ENCODE results near the gene TMEM25.
"Not testable (repeated sequence)": the region's sequence is repeated elsewhere in the genome, so short reads cannot be mapped to it uniquely, and the experiment has no call there.

TMEM25 gene

GRCh38 chr11:118530683-118531596 lies at the start of gene TMEM25:
Gene TMEM25 (plus strand): TSS chr11:118531192. CDS start chr11:118531802, 610 bp downstream.
- FAIRE-seq (no peak), DNase-seq (ENCODE audit: low spot score) (no peak)

DNA sequence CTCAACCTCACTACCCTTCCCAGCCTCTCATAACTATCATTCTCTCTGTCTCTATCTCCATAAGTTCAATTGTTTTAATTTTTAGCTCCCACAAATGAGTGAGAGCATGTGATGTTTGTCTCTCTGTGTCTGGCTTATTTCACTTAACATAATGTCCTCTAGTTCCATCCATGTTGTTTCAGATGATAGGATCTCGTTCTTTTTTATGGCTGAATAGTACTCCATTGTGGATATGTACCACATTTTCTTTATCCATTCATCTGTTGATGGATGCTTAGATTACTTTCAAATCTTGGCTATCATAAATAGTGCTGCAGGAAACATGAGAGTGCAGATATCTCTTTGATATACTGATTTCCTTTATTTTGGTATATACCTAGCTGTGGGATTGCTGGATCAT lies 49.8 kb upstream of the TMEM25 start:
- DNase-seq (ENCODE audit: low spot score); FAIRE-seq: not testable (repeated sequence)

- FAIRE-seq (no peak), DNase-seq (ENCODE audit: low spot score) (no peak)
Measured at GRCh38 chr11:118484405-118484804, 46.6 kb upstream of the TMEM25 start.

DNA sequence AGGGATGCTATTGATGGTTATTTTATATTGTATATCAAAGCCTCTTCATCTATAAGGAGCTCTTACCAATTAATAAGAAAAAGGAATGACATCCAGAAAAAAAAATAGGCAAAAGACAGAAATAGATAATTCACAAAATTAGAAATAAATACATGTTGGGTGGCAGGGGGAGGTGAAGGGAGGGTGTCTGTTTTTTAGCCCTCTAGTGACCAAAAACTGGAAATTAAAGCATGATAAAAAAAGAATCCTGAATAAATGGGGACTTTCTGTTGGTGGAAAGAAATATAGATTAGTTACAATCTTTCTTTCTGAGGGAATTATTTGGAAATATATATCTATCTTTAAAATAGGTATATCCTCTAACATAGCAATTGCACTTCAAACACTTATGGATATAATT lies 45.7 kb upstream of the TMEM25 start:
- DNase-seq (ENCODE audit: low spot score) (no peak), FAIRE-seq (no peak)

DNA sequence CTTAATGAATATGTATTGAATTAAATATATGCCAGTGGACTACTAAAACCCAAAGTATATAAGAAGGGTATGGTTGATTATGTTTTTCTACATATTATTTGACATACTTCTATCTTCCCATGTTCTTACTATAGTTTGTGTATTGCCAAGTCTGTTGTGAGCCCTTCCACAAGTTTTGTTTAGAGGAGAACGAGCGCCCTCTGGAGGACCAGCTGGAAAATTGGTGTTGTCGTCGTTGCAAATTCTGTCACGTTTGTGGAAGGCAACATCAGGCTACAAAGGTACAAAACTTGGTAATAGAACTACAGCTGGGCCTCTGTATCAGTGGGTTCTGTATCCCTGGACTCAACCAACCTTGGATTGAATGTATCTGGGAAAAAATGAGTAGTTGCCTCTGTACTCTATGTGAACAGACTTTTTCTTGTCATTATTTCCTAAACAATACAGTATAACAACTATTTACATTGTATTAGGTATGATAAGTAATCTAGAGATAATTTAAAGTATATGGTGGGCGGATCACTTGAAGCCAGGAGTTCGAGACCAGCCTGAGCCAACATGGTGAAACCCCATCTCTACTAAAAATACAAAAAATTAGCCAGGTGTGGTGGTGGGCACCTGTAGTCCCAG lies 42.4 kb upstream of the TMEM25 start:
- DNase-seq (ENCODE audit: low spot score) (peak; percentile 62), FAIRE-seq (peak; percentile 57)

GRCh38 chr11:118491041-118491440 lies 40.0 kb upstream of the TMEM25 start:
- FAIRE-seq (no peak), DNase-seq (ENCODE audit: low spot score) (no peak)

DNA sequence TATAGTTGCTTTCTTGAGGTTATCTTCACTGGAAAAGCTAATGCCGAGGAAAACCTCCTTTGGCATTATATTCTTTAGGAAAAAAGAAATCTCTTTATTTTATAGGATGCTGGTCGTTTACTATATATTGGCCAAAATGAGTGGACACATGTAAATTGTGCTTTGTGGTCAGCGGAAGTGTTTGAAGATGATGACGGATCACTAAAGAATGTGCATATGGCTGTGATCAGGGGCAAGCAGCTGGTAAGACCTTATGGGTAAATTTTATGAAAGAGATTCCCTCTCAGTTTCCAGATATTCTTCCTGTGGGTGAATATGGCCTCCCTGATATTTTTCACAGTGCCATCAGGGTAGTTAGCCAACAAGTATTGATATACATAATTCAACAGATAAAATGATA lies 33.2 kb upstream of the TMEM25 start:
- no peak for DNase-seq (ENCODE audit: low spot score)
- no peak for FAIRE-seq

- FAIRE-seq (no peak), DNase-seq (ENCODE audit: low spot score) (no peak)
Measured at GRCh38 chr11:118503216-118503615, 27.8 kb upstream of the TMEM25 start.

DNA sequence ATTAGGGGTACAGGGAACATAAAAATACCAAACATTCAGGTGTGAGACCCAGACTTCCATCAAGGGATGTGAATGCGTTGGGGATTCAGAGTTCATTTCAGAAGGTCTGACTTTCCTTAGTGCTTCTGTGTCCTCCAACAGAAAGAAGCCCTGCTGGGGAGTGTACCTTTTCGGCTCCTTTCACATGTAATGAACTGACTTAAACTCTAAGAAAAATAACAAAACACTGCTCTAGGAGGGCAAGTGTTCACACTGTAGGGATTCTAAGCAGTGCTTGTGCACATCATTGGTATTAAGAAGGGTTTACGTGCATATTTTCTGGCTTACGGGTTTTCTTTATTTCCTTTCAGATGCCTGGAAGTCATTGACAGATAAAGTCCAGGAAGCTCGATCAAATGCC lies 19.4 kb upstream of the TMEM25 start:
- FAIRE-seq, result no peak

DNA sequence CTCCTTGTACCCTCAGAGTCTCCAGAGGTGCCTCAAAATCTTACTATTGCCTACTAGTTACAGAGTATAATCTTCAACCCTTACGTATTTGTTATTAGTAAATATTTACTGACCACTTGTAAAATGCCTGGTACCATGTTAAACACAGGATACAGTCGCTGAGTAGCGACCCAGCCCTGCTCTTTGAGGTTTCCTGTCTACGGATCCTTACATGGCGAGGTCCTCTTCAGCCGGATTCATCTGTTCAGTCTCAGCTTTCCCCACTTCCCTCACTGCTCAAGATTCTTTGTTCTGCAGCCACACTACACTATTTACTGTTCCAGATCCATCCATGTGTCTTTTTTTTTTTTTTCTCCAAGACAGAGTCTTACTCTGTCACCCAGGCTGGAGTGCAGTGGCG lies 16.9 kb upstream of the TMEM25 start:
- no peak for DNase-seq (ENCODE audit: low spot score)
- no peak for FAIRE-seq

More for the DNA sequence above, 19.4 kb upstream of the TMEM25 start:
- no peak for DNase-seq (ENCODE audit: low spot score)

- DNase-seq (ENCODE audit: low spot score), result no peak
- no peak for FAIRE-seq
Measured at GRCh38 chr11:118519549-118519948, 11.4 kb upstream of the TMEM25 start.

GRCh38 chr11:118521892-118522311 lies 9.1 kb upstream of the TMEM25 start:
- FAIRE-seq, result no peak

DNA sequence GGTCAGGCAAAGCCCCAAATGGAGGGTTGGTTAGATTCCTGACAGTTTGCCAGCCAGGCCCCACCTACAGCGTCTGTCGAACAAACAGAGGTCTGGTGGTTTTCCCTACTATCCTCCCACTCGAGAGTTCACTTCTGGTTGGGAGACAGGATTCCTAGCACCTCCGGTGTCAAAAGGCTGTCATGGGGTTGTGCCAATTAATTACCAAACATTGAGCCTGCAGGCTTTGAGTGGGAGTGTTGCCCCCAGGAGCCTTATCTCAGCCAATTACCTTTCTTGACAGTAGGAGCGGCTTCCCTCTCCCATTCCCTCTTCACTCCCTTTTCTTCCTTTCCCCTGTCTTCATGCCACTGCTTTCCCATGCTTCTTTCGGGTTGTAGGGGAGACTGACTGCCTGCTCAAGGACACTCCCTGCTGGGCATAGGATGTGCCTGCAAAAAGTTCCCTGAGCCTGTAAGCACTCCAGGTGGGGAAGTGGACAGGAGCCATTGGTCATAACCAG lies 8.4 kb upstream of the TMEM25 start:
- DNase-seq (ENCODE audit: low spot score), result no peak
- FAIRE-seq, result no peak

More at GRCh38 chr11:118521892-118522311, 9.1 kb upstream of the TMEM25 start:
- no peak for DNase-seq (ENCODE audit: low spot score)

GRCh38 chr11:118524356-118524755 lies 6.6 kb upstream of the TMEM25 start:
- DNase-seq (ENCODE audit: low spot score), result no peak
- no peak for FAIRE-seq

DNA sequence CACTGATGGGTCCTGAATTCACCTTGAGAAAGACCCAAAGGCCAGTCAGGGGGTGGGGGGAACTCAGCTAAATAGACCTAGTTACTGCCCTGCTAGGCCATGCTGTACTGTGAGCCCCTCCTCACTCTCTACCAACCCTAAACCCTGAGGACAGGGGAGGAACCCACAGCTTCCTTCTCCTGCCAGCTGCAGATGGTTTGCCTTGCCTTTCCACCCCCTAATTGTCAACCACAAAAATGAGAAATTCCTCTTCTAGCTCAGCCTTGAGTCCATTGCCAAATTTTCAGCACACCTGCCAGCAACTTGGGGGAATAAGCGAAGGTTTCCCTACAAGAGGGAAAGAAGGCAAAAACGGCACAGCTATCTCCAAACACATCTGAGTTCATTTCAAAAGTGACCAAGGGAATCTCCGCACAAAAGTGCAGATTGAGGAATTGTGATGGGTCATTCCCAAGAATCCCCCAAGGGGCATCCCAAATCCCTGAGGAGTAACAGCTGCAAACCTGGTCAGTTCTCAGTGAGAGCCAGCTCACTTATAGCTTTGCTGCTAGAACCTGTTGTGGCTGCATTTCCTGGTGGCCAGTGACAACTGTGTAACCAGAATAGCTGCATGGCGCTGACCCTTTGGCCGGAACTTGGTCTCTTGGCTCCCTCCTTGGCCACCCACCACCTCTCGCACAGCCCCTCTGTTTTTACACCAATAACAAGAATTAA lies 6.1 kb upstream of the TMEM25 start:
- FAIRE-seq, result no peak
- no peak for DNase-seq (ENCODE audit: low spot score)

- no peak for DNase-seq (ENCODE audit: low spot score)
- FAIRE-seq, result no peak
Measured at GRCh38 chr11:118526688-118527087, 4.3 kb upstream of the TMEM25 start.

- FAIRE-seq (no peak), DNase-seq (ENCODE audit: low spot score) (no peak)
Measured at GRCh38 chr11:118527109-118527508, 3.9 kb upstream of the TMEM25 start, which contains the start of gene TTC36. Gene TTC36 (plus strand): TSS chr11:118527474. CDS start chr11:118527495, 21 bp downstream.

DNA sequence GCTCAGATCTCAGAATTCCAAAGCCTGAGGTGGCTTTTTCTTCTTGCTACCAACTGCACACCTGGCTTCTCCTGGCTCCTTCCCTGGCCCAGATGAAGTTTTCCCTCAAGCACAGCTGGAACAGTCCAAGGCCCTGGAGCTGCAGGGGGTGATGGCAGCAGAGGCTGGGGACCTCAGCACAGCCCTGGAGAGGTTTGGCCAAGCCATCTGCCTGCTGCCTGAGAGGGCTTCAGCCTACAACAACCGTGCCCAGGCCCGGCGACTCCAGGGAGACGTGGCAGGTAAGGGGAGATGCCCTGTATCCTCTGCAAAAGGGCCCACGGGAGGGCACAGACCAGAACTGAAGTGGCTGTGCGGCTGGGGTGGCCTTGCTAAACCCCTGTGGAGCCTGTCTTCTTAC lies 2.5 kb upstream of the TMEM25 start:
- FAIRE-seq, result no peak

DNA sequence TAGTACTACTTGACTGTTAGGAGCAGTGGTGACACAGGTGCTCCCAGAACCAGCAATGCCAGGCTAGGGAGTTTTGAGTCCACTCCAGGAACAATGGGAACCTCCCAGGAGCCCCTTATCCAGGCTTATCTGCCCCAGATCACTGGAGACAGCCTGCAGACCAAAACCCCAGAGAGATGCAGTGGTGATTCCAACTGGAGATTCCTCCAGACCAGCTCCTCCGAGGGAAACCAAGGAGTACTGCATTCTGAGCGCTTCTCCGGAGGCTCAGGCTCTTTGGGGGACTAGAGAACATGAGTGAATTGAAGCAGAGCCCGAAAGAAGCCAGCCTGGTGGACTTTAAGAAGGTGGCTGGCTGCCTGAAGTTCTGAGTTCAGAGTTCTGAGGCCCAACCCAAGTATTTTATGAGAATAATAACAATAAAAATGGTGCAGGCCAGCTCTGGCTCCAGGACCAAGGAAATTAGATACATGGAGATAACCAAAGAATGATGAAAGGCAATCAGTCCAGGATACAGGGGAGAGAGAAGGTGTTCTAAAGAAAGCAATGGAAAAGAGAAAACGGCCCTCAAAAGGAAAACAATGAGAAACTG lies 1.3 kb upstream of the TMEM25 start:
- no peak for FAIRE-seq
- DNase-seq (ENCODE audit: low spot score), result no peak

More for the DNA sequence above, 2.5 kb upstream of the TMEM25 start:
- DNase-seq (ENCODE audit: low spot score), result no peak

DNA sequence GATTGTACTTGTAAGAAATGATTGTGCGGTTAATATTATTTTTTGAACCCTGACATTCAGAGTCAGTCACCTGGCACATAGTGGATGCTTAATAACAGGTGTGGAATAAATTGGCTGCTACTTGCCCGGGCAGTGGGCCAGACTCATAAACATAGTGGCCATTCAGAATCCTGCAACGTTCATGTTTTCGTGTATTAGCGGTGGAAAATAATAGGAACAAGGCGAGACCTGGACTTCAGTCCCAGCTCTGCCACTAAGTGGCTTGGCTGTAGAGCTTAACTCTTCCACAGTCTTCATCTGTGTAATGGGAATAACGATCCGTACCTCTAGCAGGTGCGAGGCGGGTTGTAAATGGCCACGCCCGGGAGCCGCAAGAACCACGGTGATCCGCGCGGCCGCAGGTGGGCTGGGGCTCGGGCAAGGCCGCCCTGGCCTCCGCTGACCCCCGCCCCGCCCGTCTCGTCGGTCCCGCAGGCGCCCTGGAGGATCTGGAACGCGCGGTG lies 761 bp upstream of the TMEM25 start:
- DNase-seq (ENCODE audit: low spot score) (no peak), FAIRE-seq (no peak)

GRCh38 chr11:118531597-118532084 lies 649 bp downstream of the TMEM25 start:
- DNase-seq (ENCODE audit: low spot score) (no peak), FAIRE-seq (no peak)

Data from RCC 7860 (cell line).